Fibroblast of the aortic adventitia (primary cell): Measurements from ENCODE around the gene ACSF3. TPM values are rescaled to one million over a fixed set of nuclear protein-coding genes. Genes with fewer than 3 reads are reported as not detected.

Experiments
- DNase-seq: peaks from one replicate; pipeline ENCODE4 v3.0.0-alpha.2; 2010; ENCODE audit warnings: low read depth
- H3K4me3 ChIP-seq: 2 replicates; pipeline ENCODE4 v1.5.1; 2011; ENCODE audit warnings: low read depth, mild to moderate bottlenecking, control low read depth, low read length, moderate library complexity
- CTCF ChIP-seq: IDR thresholded peaks from 2 replicates; pipeline ENCODE4 v1.5.1; 2011; ENCODE audit warnings: mild to moderate bottlenecking, low read length, control low read depth, inconsistent platforms; ENCODE audit not compliant: insufficient read depth
- total RNA-seq: library from RNA; depleted of rRNA; stranded (reverse); fragments of >200 nt; gene quantifications from 2 replicates; pipeline ENCODE4 v1.2.3, GENCODE V29; 2012; ENCODE audit warnings: low replicate concordance

ACSF3 gene
- total RNA-seq, 1 donor, result 17.6 TPM

- DNase-seq, result no peak
- TF ChIP-seq CTCF, result no peak
- H3K4me3 ChIP-seq, result no peak overlapping the region
These were observed 40.6 kb downstream of the ACSF3 start for GRCh38 chr16:89134269-89134668.

GRCh38 chr16:89135166-89135565 is 41.5 kb downstream of the ACSF3 start:
- no peak overlapping the region for H3K4me3 ChIP-seq
- no peak for TF ChIP-seq CTCF
- DNase-seq, result no peak

GRCh38 chr16:89135971-89136765 is 42.5 kb downstream of the ACSF3 start:
- DNase-seq, result no peak
- TF ChIP-seq CTCF, result no peak
- no peak overlapping the region for H3K4me3 ChIP-seq

- no peak for DNase-seq
- H3K4me3 ChIP-seq, result no peak overlapping the region
- TF ChIP-seq CTCF, result no peak
These were observed 43.3 kb downstream of the ACSF3 start for GRCh38 chr16:89136931-89137330.

- no peak for DNase-seq
- TF ChIP-seq CTCF, result no peak
- no peak overlapping the region for H3K4me3 ChIP-seq
These were observed 44.2 kb downstream of the ACSF3 start for GRCh38 chr16:89137666-89138512.

GRCh38 chr16:89138513-89138795 is 44.8 kb downstream of the ACSF3 start:
- no peak for TF ChIP-seq CTCF
- H3K4me3 ChIP-seq, result no peak overlapping the region
- DNase-seq, result no peak
